AG04450 (cell line): ENCODE data around the gene CUEDC1. TPM values are rescaled to one million over a fixed set of nuclear protein-coding genes. Genes with fewer than 3 reads are reported as not detected.

ENCODE experiments used
- CTCF ChIA-PET: fragments of 300-600, 350-600 bp; formaldehyde crosslinking; extraction: SDS; loops from one replicate; lab custom pipeline; 2022; ENCODE audit warnings: antibody characterized with exemption, inconsistent platforms; lab: Charles Lee
- POLR2A ChIA-PET: fragments of 350-600 bp; formaldehyde crosslinking; extraction: SDS; loops from one replicate; lab custom pipeline; 2021; ENCODE audit warnings: antibody characterized with exemption, inconsistent platforms; lab: Yijun Ruan, JAX
- DNase-seq: peaks from one replicate; pipeline ENCODE4 v3.0.0-alpha.2; 2011; ENCODE audit warnings: low read depth, low spot score
- H3K27ac ChIP-seq: one replicate; pipeline ENCODE4 v1.5.1; 2012; ENCODE audit warnings: low read depth, low read length, control low read depth
- H3K27me3 ChIP-seq: one replicate; pipeline ENCODE4 v1.6.0; 2012; ENCODE audit warnings: low read length; ENCODE audit not compliant: control insufficient read depth, insufficient read depth
- H3K4me3 ChIP-seq: 2 replicates; pipeline ENCODE4 v1.5.1; 2011; ENCODE audit warnings: mild to moderate bottlenecking, low read depth, low read length, control low read depth
- H3K9me3 ChIP-seq: 2 replicates; pipeline ENCODE4 v1.5.1; 2012; ENCODE audit warnings: low read length; ENCODE audit not compliant: control insufficient read depth, insufficient read depth
- CTCF ChIP-seq: IDR thresholded peaks from 2 replicates; pipeline ENCODE4 v1.5.1; 2011; ENCODE audit warnings: low read depth, low read length, control low read depth, inconsistent platforms
- polyA plus RNA-seq: library from polyadenylated mRNA; depleted of rRNA; stranded (reverse); fragments of >200 nt; gene quantifications from 2 replicates; pipeline ENCODE4 v1.2.3, GENCODE V29; 2011

The CUEDC1 gene
- polyA plus RNA-seq, 1 experiment = 21.6 TPM

- ChIA-PET POLR2A (interaction anchor here (1.1 kb wide), 1 partner anchor 135 kb away, joined by 5 read pairs; no protein-coding TSS in a partner anchor), CTCF (interaction anchor here (0.5 to 11.1 kb wide), 17 partner anchors 9 to 323 kb away, joined by 3 to 661 read pairs (median 5); partner anchors contain the start of gene MRPS23)
- no peak overlapping the region for H3K27ac ChIP-seq
- peak; percentile 73 for TF ChIP-seq CTCF
- no peak overlapping the region for H3K4me3 ChIP-seq
- H3K27me3 ChIP-seq = no peaks in the 10 kb centered on the region
- peak; percentile 59 for DNase-seq
- no peaks in the 10 kb centered on the region for H3K9me3 ChIP-seq
Measured at GRCh38 chr17:57995076-57995956, 40.1 kb upstream of the CUEDC1 start.

- POLR2A ChIA-PET = interaction anchor here (1.1 kb wide), 1 partner anchor 134 kb away, joined by 5 read pairs; no protein-coding TSS in a partner anchor
- H3K9me3 ChIP-seq = no peaks in the 10 kb centered on the region
- no peak for TF ChIP-seq CTCF
- DNase-seq = no peak
- no peaks in the 10 kb centered on the region for H3K27me3 ChIP-seq
- H3K27ac ChIP-seq = no peak overlapping the region
- CTCF ChIA-PET = interaction anchor here (0.8 to 11.1 kb wide), 11 partner anchors 9 to 323 kb away, joined by 3 to 661 read pairs (median 5); partner anchors contain the start of genes MRPS23 and SRSF1
- H3K4me3 ChIP-seq = no peak overlapping the region
Measured at GRCh38 chr17:57994436-57994835, 39.2 kb upstream of the CUEDC1 start.

DNA sequence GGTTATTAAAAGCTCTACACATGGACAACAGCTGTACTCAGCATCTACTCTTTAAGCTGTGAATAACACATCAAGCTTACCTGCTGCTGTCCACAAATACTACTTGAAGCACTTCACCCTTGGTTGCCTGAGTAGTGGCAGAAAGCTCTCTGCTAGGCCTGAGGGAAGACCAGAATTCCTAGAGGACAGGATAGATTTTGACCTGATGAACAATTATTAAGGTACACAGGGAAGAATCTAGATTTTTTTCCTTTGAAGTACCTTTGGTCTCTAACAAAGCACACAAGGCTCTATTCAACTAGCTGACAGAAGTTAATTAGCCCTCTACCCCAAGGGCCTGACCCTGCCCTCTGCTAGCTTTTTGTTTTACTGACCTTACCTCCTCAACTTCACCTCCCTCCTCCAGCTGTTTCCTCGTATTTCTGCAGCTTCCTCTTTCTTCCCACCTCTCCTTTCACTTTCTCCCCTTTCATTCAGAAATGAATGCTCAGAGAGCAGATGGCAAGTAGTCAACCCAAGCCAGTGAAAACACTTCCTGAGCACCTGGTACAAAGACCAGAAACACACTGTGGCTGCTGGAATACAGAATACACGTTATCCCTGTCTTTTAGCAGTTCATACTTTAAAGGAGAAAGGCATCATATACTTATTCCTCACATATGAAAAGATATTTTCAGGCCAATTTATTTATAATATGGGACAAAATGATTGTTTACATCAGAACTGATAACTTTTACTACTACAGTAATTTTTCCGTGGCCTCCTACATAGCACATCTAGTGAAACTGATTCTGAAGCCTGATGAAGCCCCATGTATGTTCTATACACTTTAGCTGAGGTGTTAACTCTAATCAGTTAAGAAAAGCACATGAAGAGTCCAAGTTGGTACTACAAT, 38.5 kb upstream of the CUEDC1 start:
- no peaks in the 10 kb centered on the region for H3K27me3 ChIP-seq
- no peak for DNase-seq
- H3K4me3 ChIP-seq = no peak overlapping the region
- ChIA-PET CTCF (interaction anchor here (0.9 to 11.1 kb wide), 7 partner anchors 8 to 138 kb away, joined by 3 to 661 read pairs (median 10); partner anchors contain the start of genes MRPS23 and SRSF1), POLR2A (interaction anchor here (0.7 to 1.1 kb wide), 6 partner anchors 89 to 135 kb away, joined by 3 to 6 read pairs (median 4); partner anchors contain the start of gene DYNLL2)
- H3K27ac ChIP-seq = no peak overlapping the region
- no peaks in the 10 kb centered on the region for H3K9me3 ChIP-seq
- no peak for TF ChIP-seq CTCF

GRCh38 chr17:57991537-57991936, 36.3 kb upstream of the CUEDC1 start:
- POLR2A ChIA-PET = no interaction called here
- Histone ChIP-seq H3K27ac (no peak overlapping the region), H3K9me3 (no peaks in the 10 kb centered on the region; the same call in 1 of the 2 replicates), H3K27me3 (no peaks in the 10 kb centered on the region), H3K4me3 (no peak overlapping the region)
- TF ChIP-seq CTCF = no peak
- CTCF ChIA-PET = interaction anchor here (1.2 to 4.1 kb wide), 4 partner anchors 8 to 135 kb away, joined by 4 to 70 read pairs (median 25); no protein-coding TSS in a partner anchor
- no peak for DNase-seq
